Osteoblast (primary cell): Measurements from ENCODE around the gene UBE2Q2. TPM values are rescaled to one million over a fixed set of nuclear protein-coding genes. Genes with fewer than 3 reads are reported as not detected.

Experiments
- DNase-seq: peaks from one replicate; pipeline ENCODE4 v3.0.0; 2011; ENCODE audit warnings: low spot score, mixed read lengths; ENCODE audit not compliant: insufficient read length; ENCODE audit errors: missing footprints
- H2AFZ ChIP-seq: 2 replicates; pipeline ENCODE4 v1.6.0; 2011; ENCODE audit warnings: mild to moderate bottlenecking, low read length
- H3K27ac ChIP-seq: 2 replicates; pipeline ENCODE4 v1.5.1; 2011; ENCODE audit warnings: mild to moderate bottlenecking, low read depth, low read length, moderate library complexity
- H3K27me3 ChIP-seq: 2 replicates; pipeline ENCODE4 v1.6.0; 2012; ENCODE audit warnings: mild to moderate bottlenecking, control low read depth, inconsistent platforms, low read length, moderate library complexity; ENCODE audit not compliant: insufficient read depth
- H3K36me3 ChIP-seq: 2 replicates; pipeline ENCODE4 v1.5.1; 2011; ENCODE audit warnings: mild to moderate bottlenecking, low read length, control low read depth, moderate library complexity; ENCODE audit not compliant: insufficient read depth
- H3K4me1 ChIP-seq: 2 replicates; pipeline ENCODE4 v1.5.1; 2011; ENCODE audit warnings: mild to moderate bottlenecking, low read length, control low read depth, moderate library complexity; ENCODE audit not compliant: insufficient read depth
- H3K4me2 ChIP-seq: 2 replicates; pipeline ENCODE4 v1.6.0; 2011; ENCODE audit warnings: mild to moderate bottlenecking, low read length; ENCODE audit not compliant: insufficient read depth
- H3K4me3 ChIP-seq: fragments of 200-600 bp; sonication (generic); 3 replicates; pipeline ENCODE4 v1.5.1; 2012; ENCODE audit warnings: mild to moderate bottlenecking, low read length, inconsistent platforms; ENCODE audit not compliant: insufficient read depth
- H3K79me2 ChIP-seq: 2 replicates; pipeline ENCODE4 v1.6.0; 2012; ENCODE audit warnings: mild to moderate bottlenecking, low read length, control low read depth, inconsistent platforms; ENCODE audit not compliant: insufficient read depth
- H3K9me3 ChIP-seq: 2 replicates; pipeline ENCODE4 v1.5.1; 2011; ENCODE audit warnings: low read depth, low read length, control low read depth
- H4K20me1 ChIP-seq: 2 replicates; pipeline ENCODE4 v1.6.0; 2012; ENCODE audit warnings: mild to moderate bottlenecking, low read length, control low read depth; ENCODE audit not compliant: insufficient read depth
- CTCF ChIP-seq: IDR thresholded peaks from 2 replicates; pipeline ENCODE4 v1.5.1; 2011; ENCODE audit warnings: mild to moderate bottlenecking, low read depth, low read length, moderate library complexity; ENCODE audit errors: extremely low read depth
- total RNA-seq: library from RNA; depleted of rRNA; stranded (reverse); fragments of >200 nt; gene quantifications from 2 replicates; pipeline ENCODE4 v1.2.3, GENCODE V29; 2012

The UBE2Q2 gene
- total RNA-seq, 1 donor: 66.2 TPM

- Histone ChIP-seq H4K20me1 (no peaks in the 10 kb centered on the region), H3K36me3 (no peaks in the 10 kb centered on the region), H3K27me3 (no peaks in the 10 kb centered on the region), H3K79me2 (no peaks in the 10 kb centered on the region), H2AFZ (peak overlapping the region; percentile 18), H3K9me3 (no peaks in the 10 kb centered on the region), H3K4me2 (no peak overlapping the region), H3K4me3 (no peak overlapping the region), H3K27ac (no peak overlapping the region), H3K4me1 (no peaks in the 10 kb centered on the region)
- TF ChIP-seq CTCF: no peak
- DNase-seq: no peak
These were observed 27.2 kb upstream of the UBE2Q2 start for GRCh38 chr15:75815811-75816719.

GRCh38 chr15:75817138-75817935, 25.9 kb upstream of the UBE2Q2 start:
- Histone ChIP-seq H3K9me3 (no peaks in the 10 kb centered on the region), H3K27me3 (no peaks in the 10 kb centered on the region), H2AFZ (peak overlapping the region; percentile 89), H3K4me3 (peak overlapping the region; percentile 68), H3K27ac (peak overlapping the region; percentile 50), H3K36me3 (no peaks in the 10 kb centered on the region), H4K20me1 (no peaks in the 10 kb centered on the region), H3K4me1 (no peaks in the 10 kb centered on the region), H3K79me2 (no peaks in the 10 kb centered on the region), H3K4me2 (peak overlapping the region; percentile 73)
- TF ChIP-seq CTCF: no peak
- DNase-seq: peak; percentile 73

- no peaks in the 10 kb centered on the region for H4K20me1 ChIP-seq
- H3K27ac ChIP-seq: no peak overlapping the region
- no peaks in the 10 kb centered on the region for H3K9me3 ChIP-seq
- no peak for TF ChIP-seq CTCF
- no peaks in the 10 kb centered on the region for H3K79me2 ChIP-seq
- no peaks in the 10 kb centered on the region for H3K27me3 ChIP-seq
- no peak overlapping the region for H3K4me2 ChIP-seq
- no peaks in the 10 kb centered on the region for H3K36me3 ChIP-seq
- no peak overlapping the region for H2AFZ ChIP-seq
- no peaks in the 10 kb centered on the region for H3K4me1 ChIP-seq
- H3K4me3 ChIP-seq: no peak overlapping the region
- no peak for DNase-seq
These were observed 23.0 kb upstream of the UBE2Q2 start for GRCh38 chr15:75820206-75820605.

- no peaks in the 10 kb centered on the region for H3K36me3 ChIP-seq
- no peak overlapping the region for H3K4me3 ChIP-seq
- no peak for DNase-seq
- H3K4me2 ChIP-seq: no peak overlapping the region
- H4K20me1 ChIP-seq: no peaks in the 10 kb centered on the region
- H2AFZ ChIP-seq: no peak overlapping the region
- TF ChIP-seq CTCF: no peak
- no peaks in the 10 kb centered on the region for H3K9me3 ChIP-seq
- no peaks in the 10 kb centered on the region for H3K79me2 ChIP-seq
- H3K4me1 ChIP-seq: no peaks in the 10 kb centered on the region
- no peak overlapping the region for H3K27ac ChIP-seq
- H3K27me3 ChIP-seq: no peaks in the 10 kb centered on the region
These were observed 21.4 kb upstream of the UBE2Q2 start for GRCh38 chr15:75821786-75822345.
